PC-9 (cell line): Measurements from ENCODE around the gene ANXA2.

Experiments used
- EZH2 ChIP-seq: fragments of 200-600 bp; sonication (generic); IDR thresholded peaks from 2 replicates; pipeline ENCODE4 v1.8.0; 2017; ENCODE audit warnings: antibody characterized with exemption, low read depth
- TF ChIP-seq, protein P1 (sequence below): fragments of 200-600 bp; sonication (generic); conservative IDR thresholded peaks from 2 replicates; pipeline ENCODE4 v1.6.1; 2017; ENCODE audit warnings: mixed run types, antibody characterized with exemption, mild to moderate bottlenecking, moderate library complexity

DNA sequence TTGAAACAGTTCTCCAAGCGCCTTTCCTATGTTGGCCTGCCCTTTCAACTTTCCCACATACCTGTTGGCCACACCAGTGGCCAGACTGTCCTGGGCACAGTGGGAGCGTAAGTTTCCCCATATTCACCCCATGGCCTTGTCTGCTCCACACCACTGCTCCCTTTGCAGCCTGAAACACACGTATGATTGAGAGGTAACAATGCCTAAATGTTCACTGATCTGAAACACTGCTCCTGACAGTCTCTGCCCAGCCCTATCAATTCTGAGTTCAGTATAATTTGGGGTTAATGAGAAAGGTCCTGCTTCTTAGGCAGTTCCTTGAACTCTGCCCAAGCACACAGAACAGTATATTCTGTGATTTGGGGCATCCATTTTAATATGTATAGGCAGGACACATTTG, 52.2 kb downstream of the ANXA2 start:
- TF ChIP-seq, protein P1, sequence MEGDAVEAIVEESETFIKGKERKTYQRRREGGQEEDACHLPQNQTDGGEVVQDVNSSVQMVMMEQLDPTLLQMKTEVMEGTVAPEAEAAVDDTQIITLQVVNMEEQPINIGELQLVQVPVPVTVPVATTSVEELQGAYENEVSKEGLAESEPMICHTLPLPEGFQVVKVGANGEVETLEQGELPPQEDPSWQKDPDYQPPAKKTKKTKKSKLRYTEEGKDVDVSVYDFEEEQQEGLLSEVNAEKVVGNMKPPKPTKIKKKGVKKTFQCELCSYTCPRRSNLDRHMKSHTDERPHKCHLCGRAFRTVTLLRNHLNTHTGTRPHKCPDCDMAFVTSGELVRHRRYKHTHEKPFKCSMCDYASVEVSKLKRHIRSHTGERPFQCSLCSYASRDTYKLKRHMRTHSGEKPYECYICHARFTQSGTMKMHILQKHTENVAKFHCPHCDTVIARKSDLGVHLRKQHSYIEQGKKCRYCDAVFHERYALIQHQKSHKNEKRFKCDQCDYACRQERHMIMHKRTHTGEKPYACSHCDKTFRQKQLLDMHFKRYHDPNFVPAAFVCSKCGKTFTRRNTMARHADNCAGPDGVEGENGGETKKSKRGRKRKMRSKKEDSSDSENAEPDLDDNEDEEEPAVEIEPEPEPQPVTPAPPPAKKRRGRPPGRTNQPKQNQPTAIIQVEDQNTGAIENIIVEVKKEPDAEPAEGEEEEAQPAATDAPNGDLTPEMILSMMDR, result no peak
- no peak for TF ChIP-seq EZH2
